BJ (cell line): Measurements from ENCODE around the gene COPS8. TPM values are rescaled to one million over a fixed set of nuclear protein-coding genes. Genes with fewer than 3 reads are reported as not detected.

Experiments used
- CTCF ChIA-PET: fragments of 350-600 bp; formaldehyde crosslinking; extraction: SDS; loops from one replicate; lab custom pipeline; 2021; ENCODE audit warnings: antibody characterized with exemption, inconsistent platforms; lab: Yijun Ruan, JAX
- POLR2A ChIA-PET: fragments of 300-600 bp; sonication (Branson Sonifier 250); formaldehyde crosslinking; extraction: SDS; loops from one replicate; lab custom pipeline; 2021; ENCODE audit warnings: antibody characterized with exemption; lab: Charles Lee
- DNase-seq: peaks from one replicate; pipeline ENCODE4 v3.0.0-alpha.2; 2011; ENCODE audit warnings: low read depth
- H3K27me3 ChIP-seq: 2 replicates; pipeline ENCODE4 v1.6.0; 2011; ENCODE audit warnings: low read length; ENCODE audit not compliant: control insufficient read depth, insufficient read depth
- H3K36me3 ChIP-seq: 2 replicates; pipeline ENCODE4 v1.5.1; 2011; ENCODE audit warnings: low read length; ENCODE audit not compliant: control insufficient read depth, insufficient read depth
- H3K4me3 ChIP-seq: 2 replicates; pipeline ENCODE4 v1.5.1; 2011; ENCODE audit warnings: low read depth, mild to moderate bottlenecking, control low read depth, low read length
- polyA plus RNA-seq: library from polyadenylated mRNA; depleted of rRNA; stranded (reverse); fragments of >200 nt; gene quantifications from 2 replicates; pipeline ENCODE4 v1.2.3, GENCODE V29; 2011
- TF ChIP-seq, protein P1 (sequence below): IDR thresholded peaks from 2 replicates; pipeline ENCODE4 v1.5.1; 2011; ENCODE audit warnings: low read depth, mild to moderate bottlenecking, control low read depth, inconsistent platforms, low read length, moderate library complexity; ENCODE audit not compliant: insufficient read depth

The COPS8 gene
- polyA plus RNA-seq, 1 experiment: 55.8 TPM

- ChIA-PET POLR2A (no interaction called here), CTCF (no interaction called here)
- Histone ChIP-seq H3K4me3 (no peak overlapping the region), H3K36me3 (peaks cover 2% of the 10 kb centered on the region), H3K27me3 (no peaks in the 10 kb centered on the region)
- no peak for DNase-seq
- TF ChIP-seq, protein P1, sequence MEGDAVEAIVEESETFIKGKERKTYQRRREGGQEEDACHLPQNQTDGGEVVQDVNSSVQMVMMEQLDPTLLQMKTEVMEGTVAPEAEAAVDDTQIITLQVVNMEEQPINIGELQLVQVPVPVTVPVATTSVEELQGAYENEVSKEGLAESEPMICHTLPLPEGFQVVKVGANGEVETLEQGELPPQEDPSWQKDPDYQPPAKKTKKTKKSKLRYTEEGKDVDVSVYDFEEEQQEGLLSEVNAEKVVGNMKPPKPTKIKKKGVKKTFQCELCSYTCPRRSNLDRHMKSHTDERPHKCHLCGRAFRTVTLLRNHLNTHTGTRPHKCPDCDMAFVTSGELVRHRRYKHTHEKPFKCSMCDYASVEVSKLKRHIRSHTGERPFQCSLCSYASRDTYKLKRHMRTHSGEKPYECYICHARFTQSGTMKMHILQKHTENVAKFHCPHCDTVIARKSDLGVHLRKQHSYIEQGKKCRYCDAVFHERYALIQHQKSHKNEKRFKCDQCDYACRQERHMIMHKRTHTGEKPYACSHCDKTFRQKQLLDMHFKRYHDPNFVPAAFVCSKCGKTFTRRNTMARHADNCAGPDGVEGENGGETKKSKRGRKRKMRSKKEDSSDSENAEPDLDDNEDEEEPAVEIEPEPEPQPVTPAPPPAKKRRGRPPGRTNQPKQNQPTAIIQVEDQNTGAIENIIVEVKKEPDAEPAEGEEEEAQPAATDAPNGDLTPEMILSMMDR: no peak
Measured at GRCh38 chr2:237081596-237081995, 4.1 kb upstream of the COPS8 start.

DNA sequence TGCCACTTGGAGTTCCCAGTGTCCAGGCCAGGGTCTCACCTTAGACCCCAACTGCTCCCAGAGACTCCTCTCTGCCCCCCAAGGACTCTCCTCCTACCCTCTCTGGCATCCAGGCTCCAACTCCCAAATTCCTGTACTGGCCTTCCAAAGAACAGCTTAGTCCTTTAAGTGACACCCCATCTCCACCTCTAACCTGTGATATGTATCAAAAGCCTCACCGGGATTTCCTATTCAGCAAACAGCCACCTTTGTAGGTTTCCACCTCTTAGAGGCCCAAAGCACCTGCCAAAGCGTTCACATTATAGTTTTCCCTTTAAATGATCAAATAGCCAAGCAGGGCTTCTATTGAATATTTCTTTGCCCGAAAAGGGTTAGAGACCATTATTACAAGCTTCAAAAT lies 2.7 kb upstream of the COPS8 start:
- Histone ChIP-seq H3K4me3 (no peak overlapping the region), H3K36me3 (peaks cover 2% of the 10 kb centered on the region), H3K27me3 (no peaks in the 10 kb centered on the region)
- CTCF ChIA-PET: no interaction called here
- TF ChIP-seq, protein P1: no peak
- DNase-seq: no peak
- POLR2A ChIA-PET: no interaction called here

DNA sequence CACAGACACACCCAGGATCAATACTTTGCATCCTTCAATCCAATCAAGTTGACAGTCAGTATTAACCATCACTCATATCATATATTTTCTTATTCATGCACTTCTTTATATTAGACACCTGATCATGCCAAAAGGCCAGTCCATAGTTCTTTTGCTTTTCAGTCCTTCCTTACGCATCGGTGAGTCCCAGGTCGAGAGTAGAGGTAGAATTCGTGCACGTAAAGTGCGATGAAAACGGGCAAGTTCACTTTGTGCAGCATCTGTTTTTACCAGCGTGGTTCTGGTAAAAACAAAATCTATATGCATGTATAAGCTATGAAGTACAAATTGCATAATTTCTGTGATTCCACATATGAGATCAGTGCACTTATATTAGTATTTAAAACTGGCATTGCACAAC lies 1.2 kb upstream of the COPS8 start:
- Histone ChIP-seq H3K36me3 (peaks cover 2% of the 10 kb centered on the region), H3K4me3 (no peak overlapping the region), H3K27me3 (no peaks in the 10 kb centered on the region)
- ChIA-PET CTCF (interaction anchor here (1.2 to 4.1 kb wide), 5 partner anchors 10 to 489 kb away, joined by 3 to 23 read pairs (median 7); no protein-coding TSS in a partner anchor), POLR2A (no interaction called here)
- TF ChIP-seq, protein P1: no peak
- no peak for DNase-seq

GRCh38 chr2:237090906-237091305 lies 5.2 kb downstream of the COPS8 start:
- CTCF ChIA-PET: interaction anchor here (2.5 kb wide), 1 partner anchor 481 kb away, joined by 9 read pairs; no protein-coding TSS in a partner anchor
- no peak overlapping the region for H3K4me3 ChIP-seq
- peaks cover 1% of the 10 kb centered on the region for H3K36me3 ChIP-seq
- TF ChIP-seq, protein P1: no peak
- H3K27me3 ChIP-seq: no peaks in the 10 kb centered on the region
- no peak for DNase-seq
- POLR2A ChIA-PET: no interaction called here

GRCh38 chr2:237091779-237092436 lies 6.2 kb downstream of the COPS8 start:
- TF ChIP-seq, protein P1: no peak
- CTCF ChIA-PET: interaction anchor here (0.6 to 2.3 kb wide), 5 partner anchors 57 to 480 kb away, joined by 3 to 5 read pairs (median 3); no protein-coding TSS in a partner anchor
- H3K4me3 ChIP-seq: no peak overlapping the region
- POLR2A ChIA-PET: no interaction called here
- no peak for DNase-seq
- no peaks in the 10 kb centered on the region for H3K27me3 ChIP-seq
- peaks cover 1% of the 10 kb centered on the region for H3K36me3 ChIP-seq
